Dendritic cell treated with granulocyte-macrophage colony-stimulating factor and Interleukin-4, amounts not matched to agents 40 ng/mL and 50 ng/mL, for 4 days (primary cell): Measurements from ENCODE around the gene PPM1L.

Experiments
- H3K27ac Mint-ChIP-seq: one replicate; pipeline ENCODE4 v1.8.0; 2022; ENCODE audit warnings: mild to moderate bottlenecking, mixed read lengths
- H3K27me3 Mint-ChIP-seq: one replicate; pipeline ENCODE4 v1.8.0; 2022; ENCODE audit warnings: mild to moderate bottlenecking, mixed read lengths
- H3K36me3 Mint-ChIP-seq: one replicate; pipeline ENCODE4 v1.8.0; 2022; ENCODE audit warnings: low read depth, mixed read lengths
- H3K4me1 Mint-ChIP-seq: one replicate; pipeline ENCODE4 v1.8.0; 2022; ENCODE audit warnings: low read depth, mixed read lengths
- H3K4me3 Mint-ChIP-seq: one replicate; pipeline ENCODE4 v1.8.0; 2022; ENCODE audit warnings: mild to moderate bottlenecking, moderate library complexity, mixed read lengths
- H3K9me3 Mint-ChIP-seq: one replicate; pipeline ENCODE4 v1.8.0; 2022; ENCODE audit warnings: mixed read lengths
- intact Hi-C: fragments of 100-400 bp; cut with micrococcal nuclease; formaldehyde crosslinking; loops from one replicate; pipeline ENCODE4 v1.15.0; 2022

Gene PPM1L

DNA sequence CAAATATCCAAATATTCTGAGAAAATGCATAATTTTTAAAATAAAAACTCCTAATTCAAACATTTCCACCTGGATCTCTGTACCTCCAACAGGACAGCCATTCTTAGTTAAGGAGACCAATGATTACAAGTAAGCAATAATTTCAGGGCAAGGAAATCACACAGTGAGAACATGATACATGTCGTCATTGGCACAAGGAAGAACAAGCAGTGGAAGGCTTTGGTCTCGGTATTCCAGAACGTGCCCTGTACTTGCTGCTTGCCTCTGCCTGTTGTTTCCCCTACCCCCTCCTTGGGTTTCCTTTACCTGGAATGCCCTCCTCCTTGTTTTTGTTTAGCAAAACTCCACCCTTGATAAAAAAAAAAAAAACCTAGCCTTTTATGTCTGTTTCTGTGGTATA is 72.8 kb downstream of the PPM1L start:
- no peak overlapping the region for H3K27ac Mint-ChIP-seq
- H3K4me3 Mint-ChIP-seq: no peak overlapping the region
- intact Hi-C loops: no loop called here
- peaks cover 19% of the 10 kb centered on the region for H3K4me1 Mint-ChIP-seq
- peaks cover 1% of the 10 kb centered on the region for H3K27me3 Mint-ChIP-seq
- H3K9me3 Mint-ChIP-seq: no peaks in the 10 kb centered on the region
- H3K36me3 Mint-ChIP-seq: no peaks in the 10 kb centered on the region

DNA sequence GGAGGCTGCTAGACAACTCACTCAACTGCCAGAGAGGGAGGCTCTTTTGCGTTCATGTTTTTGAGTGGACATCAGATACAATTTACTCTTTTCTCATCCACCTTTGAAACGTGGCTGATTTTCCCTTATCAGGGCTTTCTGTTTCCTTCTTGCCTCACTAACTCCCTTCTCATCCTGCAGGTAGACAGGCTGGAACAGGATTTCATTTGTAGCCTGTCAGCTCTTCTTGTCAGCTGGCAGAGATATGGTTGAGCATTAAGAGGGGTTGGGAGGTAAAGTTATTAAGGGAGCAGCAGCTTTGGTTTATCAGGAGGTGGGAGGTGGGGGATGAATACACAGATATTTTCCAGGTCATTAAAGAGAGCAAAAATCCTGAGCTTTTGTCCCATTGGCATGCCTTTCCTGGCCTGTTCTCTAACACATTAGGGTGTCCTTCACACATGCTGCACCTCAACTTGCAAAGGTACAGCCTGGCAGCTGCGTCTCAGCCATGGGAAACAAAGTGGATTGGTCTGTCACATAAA is 73.5 kb downstream of the PPM1L start:
- Mint-ChIP-seq H3K9me3 (peaks cover 2% of the 10 kb centered on the region), H3K27ac (no peak overlapping the region)
- intact Hi-C loops: no loop called here

GRCh38 chr3:160830796-160831195 is 74.8 kb downstream of the PPM1L start:
- Mint-ChIP-seq H3K27ac (no peak overlapping the region), H3K4me3 (no peak overlapping the region), H3K27me3 (peaks cover 1% of the 10 kb centered on the region), H3K9me3 (peaks cover 14% of the 10 kb centered on the region), H3K4me1 (peaks cover 34% of the 10 kb centered on the region), H3K36me3 (peaks cover 8% of the 10 kb centered on the region)
- intact Hi-C loops: no loop called here

More for the DNA sequence above, 73.5 kb downstream of the PPM1L start:
- H3K4me3 Mint-ChIP-seq: no peak overlapping the region
- H3K4me1 Mint-ChIP-seq: peaks cover 21% of the 10 kb centered on the region
- peaks cover under 1% of the 10 kb centered on the region for H3K36me3 Mint-ChIP-seq
- H3K27me3 Mint-ChIP-seq: peaks cover 1% of the 10 kb centered on the region

GRCh38 chr3:160831401-160831800 is 75.4 kb downstream of the PPM1L start:
- Mint-ChIP-seq H3K4me1 (peaks cover 40% of the 10 kb centered on the region), H3K9me3 (peaks cover 15% of the 10 kb centered on the region), H3K36me3 (peaks cover 8% of the 10 kb centered on the region), H3K4me3 (no peak overlapping the region), H3K27me3 (no peaks in the 10 kb centered on the region), H3K27ac (no peak overlapping the region)
- intact Hi-C loops: no loop called here

GRCh38 chr3:160837394-160837980 is 81.5 kb downstream of the PPM1L start:
- H3K27me3 Mint-ChIP-seq: no peaks in the 10 kb centered on the region
- H3K4me1 Mint-ChIP-seq: peaks cover 55% of the 10 kb centered on the region
- H3K4me3 Mint-ChIP-seq: peak overlapping the region; percentile 4
- H3K9me3 Mint-ChIP-seq: peaks cover 15% of the 10 kb centered on the region
- intact Hi-C loops: loop anchor here (5.0 kb wide), 1 partner anchor 35 kb away; no protein-coding TSS in a partner anchor
- H3K36me3 Mint-ChIP-seq: peaks cover 8% of the 10 kb centered on the region
- peak overlapping the region; percentile 81 for H3K27ac Mint-ChIP-seq

DNA sequence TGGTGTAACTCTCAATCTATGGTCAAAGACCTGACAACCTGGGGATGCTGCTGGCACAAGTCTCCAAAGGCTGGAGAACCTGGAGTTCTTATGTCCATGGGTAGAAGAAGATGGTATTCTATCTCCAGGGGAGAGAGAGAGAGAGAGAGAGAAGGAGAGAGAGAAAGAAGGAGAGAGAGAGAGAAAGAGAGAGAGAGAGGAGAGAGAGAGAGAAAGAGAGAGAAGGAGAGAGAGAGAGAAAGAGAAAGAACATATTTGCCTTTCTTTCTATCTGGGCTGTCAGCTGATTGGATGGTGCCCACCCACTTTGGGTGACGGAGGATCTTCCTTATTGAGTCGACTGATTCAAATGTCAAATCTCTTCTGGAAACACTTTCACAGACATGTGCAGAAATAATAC is 84.6 kb downstream of the PPM1L start:
- H3K27me3 Mint-ChIP-seq: no peaks in the 10 kb centered on the region
- no peak overlapping the region for H3K4me3 Mint-ChIP-seq
- intact Hi-C loops: loop anchor here (10.0 kb wide), 1 partner anchor 86 kb away; the partner anchor contains the start of gene PPM1L
- peaks cover 2% of the 10 kb centered on the region for H3K9me3 Mint-ChIP-seq
- no peaks in the 10 kb centered on the region for H3K36me3 Mint-ChIP-seq
- H3K4me1 Mint-ChIP-seq: peaks cover 44% of the 10 kb centered on the region
- H3K27ac Mint-ChIP-seq: no peak overlapping the region

DNA sequence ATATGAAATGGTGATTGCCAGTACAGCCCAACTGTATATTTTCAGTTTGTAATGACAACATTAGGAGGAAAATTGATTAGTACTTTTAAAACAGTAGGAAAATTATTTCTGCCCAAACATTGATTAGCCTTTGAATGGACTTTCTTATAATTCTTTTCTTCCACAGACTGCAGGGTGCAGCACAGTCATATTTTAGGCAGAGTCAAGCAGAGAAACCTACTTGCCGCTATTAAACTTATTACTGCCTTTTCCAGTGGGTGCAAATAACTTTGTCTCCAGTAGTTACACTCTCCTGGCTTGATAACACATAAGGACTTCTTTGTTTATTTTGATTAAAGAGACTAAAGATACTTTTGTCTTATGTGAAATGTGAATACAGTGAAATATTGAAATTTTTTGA is 85.4 kb downstream of the PPM1L start:
- Mint-ChIP-seq H3K4me1 (peaks cover 35% of the 10 kb centered on the region), H3K4me3 (no peak overlapping the region), H3K9me3 (no peaks in the 10 kb centered on the region), H3K36me3 (no peaks in the 10 kb centered on the region), H3K27me3 (no peaks in the 10 kb centered on the region), H3K27ac (no peak overlapping the region)
- intact Hi-C loops: loop anchor here (10.0 kb wide), 1 partner anchor 87 kb away; the partner anchor contains the start of gene PPM1L

GRCh38 chr3:160842021-160843005 is 86.3 kb downstream of the PPM1L start:
- H3K36me3 Mint-ChIP-seq: no peaks in the 10 kb centered on the region
- no peaks in the 10 kb centered on the region for H3K9me3 Mint-ChIP-seq
- H3K4me3 Mint-ChIP-seq: no peak overlapping the region
- no peaks in the 10 kb centered on the region for H3K27me3 Mint-ChIP-seq
- no peak overlapping the region for H3K27ac Mint-ChIP-seq
- intact Hi-C loops: loop anchor here (10.0 kb wide), 1 partner anchor 88 kb away; the partner anchor contains the start of gene PPM1L
- peaks cover 34% of the 10 kb centered on the region for H3K4me1 Mint-ChIP-seq

- Mint-ChIP-seq H3K27me3 (no peaks in the 10 kb centered on the region), H3K9me3 (peaks cover 8% of the 10 kb centered on the region), H3K36me3 (peaks cover 16% of the 10 kb centered on the region), H3K27ac (no peak overlapping the region), H3K4me3 (no peak overlapping the region), H3K4me1 (peaks cover 19% of the 10 kb centered on the region)
- intact Hi-C loops: no loop called here
These were observed 95.7 kb downstream of the PPM1L start for GRCh38 chr3:160851629-160852210.

GRCh38 chr3:160852856-160853255 is 96.8 kb downstream of the PPM1L start:
- Mint-ChIP-seq H3K27ac (no peak overlapping the region), H3K9me3 (peaks cover 8% of the 10 kb centered on the region), H3K4me3 (no peak overlapping the region), H3K36me3 (peaks cover 16% of the 10 kb centered on the region), H3K27me3 (no peaks in the 10 kb centered on the region), H3K4me1 (peaks cover 12% of the 10 kb centered on the region)
- intact Hi-C loops: no loop called here

GRCh38 chr3:160856450-160856849 is 100.4 kb downstream of the PPM1L start:
- Mint-ChIP-seq H3K9me3 (peaks cover 8% of the 10 kb centered on the region), H3K27ac (no peak overlapping the region), H3K27me3 (no peaks in the 10 kb centered on the region), H3K4me1 (peaks cover 23% of the 10 kb centered on the region), H3K4me3 (no peak overlapping the region), H3K36me3 (peaks cover 5% of the 10 kb centered on the region)
- intact Hi-C loops: no loop called here

GRCh38 chr3:160857476-160858119 is 101.6 kb downstream of the PPM1L start:
- Mint-ChIP-seq H3K4me1 (peaks cover 23% of the 10 kb centered on the region), H3K27me3 (no peaks in the 10 kb centered on the region), H3K27ac (no peak overlapping the region), H3K9me3 (peaks cover 8% of the 10 kb centered on the region), H3K4me3 (no peak overlapping the region), H3K36me3 (peaks cover 5% of the 10 kb centered on the region)
- intact Hi-C loops: no loop called here

GRCh38 chr3:160860346-160860745 is 104.3 kb downstream of the PPM1L start:
- intact Hi-C loops: no loop called here
- Mint-ChIP-seq H3K27ac (no peak overlapping the region), H3K4me3 (no peak overlapping the region), H3K36me3 (no peaks in the 10 kb centered on the region), H3K4me1 (peaks cover 23% of the 10 kb centered on the region), H3K27me3 (no peaks in the 10 kb centered on the region), H3K9me3 (no peaks in the 10 kb centered on the region)
